Prostate gland (tissue), 2 donors: ENCODE measurements around the gene COMMD10.

Experiments
- CTCF ChIP-seq, 4 experiments: fragments of 200-600 bp in 2 of 4; fragments of 450-650 bp in 2 of 4; sonication (generic) in 2 of 4; IDR thresholded peaks; 1 replicate in 3 of 4; 2 replicates in 1 of 4; pipeline ENCODE4 v1.5.1; 2016 to 2019; ENCODE audit warnings: antibody characterized with exemption in 4 of 4, mild to moderate bottlenecking in 2 of 4, moderate library complexity in 2 of 4
- POLR2A ChIP-seq: fragments of 450-650 bp; IDR thresholded peaks from one replicate; pipeline ENCODE4 v1.6.1; 2016; ENCODE audit warnings: antibody characterized with exemption, mild to moderate bottlenecking
- POLR2AphosphoS5 ChIP-seq: sonication (generic); formaldehyde crosslinking; IDR thresholded peaks from one replicate; pipeline ENCODE4 v1.6.1; 2017; ENCODE audit warnings: antibody characterized with exemption

- TF ChIP-seq POLR2A (peak; percentile 22), CTCF (IDR thresholded peaks at IDR 0.05) (no peak), POLR2AphosphoS5 (peak; percentile 12)
Observed at GRCh38 chr5:116084871-116085715, at the start of gene COMMD10.
